Cerebellar cortex (tissue), 1 donor: Measurements from ENCODE around the gene SLC8B1.
"Not testable (repeated sequence)": the region's sequence is repeated elsewhere in the genome, so short reads cannot be mapped to it uniquely, and the experiment has no call there.

ENCODE experiments used
- DNase-seq: peaks from one replicate; pipeline ENCODE4 v3.0.0-alpha.2; 2015; ENCODE audit warnings: low spot score

Gene SLC8B1

GRCh38 chr12:113354192-113354591 is 19.3 kb upstream of the SLC8B1 start:
- DNase-seq = not testable (repeated sequence)

GRCh38 chr12:113351089-113351488 is 16.2 kb upstream of the SLC8B1 start:
- DNase-seq = no peak

GRCh38 chr12:113348849-113349536 is 14.1 kb upstream of the SLC8B1 start:
- DNase-seq = no peak

GRCh38 chr12:113347892-113348291 is 13.0 kb upstream of the SLC8B1 start:
- DNase-seq = no peak

GRCh38 chr12:113347107-113347506 is 12.2 kb upstream of the SLC8B1 start:
- DNase-seq = no peak

- no peak for DNase-seq
Measured at GRCh38 chr12:113346353-113346752, 11.4 kb upstream of the SLC8B1 start.

GRCh38 chr12:113345318-113345717 is 10.4 kb upstream of the SLC8B1 start:
- DNase-seq = no peak

- DNase-seq = no peak
Measured at GRCh38 chr12:113341535-113341934, 6.6 kb upstream of the SLC8B1 start.

- DNase-seq = no peak
Measured at GRCh38 chr12:113340061-113340460, 5.2 kb upstream of the SLC8B1 start.

- no peak for DNase-seq
Measured at GRCh38 chr12:113339540-113339939, 4.6 kb upstream of the SLC8B1 start.

GRCh38 chr12:113333877-113334785 is 778 bp downstream of the SLC8B1 start:
- DNase-seq = no peak

- no peak for DNase-seq
Measured at GRCh38 chr12:113333418-113333750, 1.5 kb downstream of the SLC8B1 start.

- DNase-seq = no peak
Measured at GRCh38 chr12:113332688-113333417, 2.1 kb downstream of the SLC8B1 start.

- no peak for DNase-seq
Measured at GRCh38 chr12:113330505-113330904, 4.4 kb downstream of the SLC8B1 start.

- no peak for DNase-seq
Measured at GRCh38 chr12:113329791-113330417, 5.0 kb downstream of the SLC8B1 start.

- DNase-seq = no peak
Measured at GRCh38 chr12:113329022-113329790, 5.7 kb downstream of the SLC8B1 start.

GRCh38 chr12:113328368-113328889 is 6.5 kb downstream of the SLC8B1 start:
- DNase-seq = no peak

- DNase-seq = no peak
Measured at GRCh38 chr12:113326775-113327395, 8.0 kb downstream of the SLC8B1 start.

GRCh38 chr12:113325916-113326315 is 9.0 kb downstream of the SLC8B1 start:
- peak; percentile 27 for DNase-seq

- DNase-seq = no peak
Measured at GRCh38 chr12:113322343-113322742, 12.6 kb downstream of the SLC8B1 start.

GRCh38 chr12:113320401-113320800 is 14.5 kb downstream of the SLC8B1 start:
- DNase-seq = no peak
